Amniotic stem cell (primary cell): ENCODE results near the gene CYP4F12.

Experiments used
- DNase-seq: peaks from one replicate; lab custom pipeline; 2025; lab: John Stamatoyannopoulos, UW

The CYP4F12 gene, protein sequence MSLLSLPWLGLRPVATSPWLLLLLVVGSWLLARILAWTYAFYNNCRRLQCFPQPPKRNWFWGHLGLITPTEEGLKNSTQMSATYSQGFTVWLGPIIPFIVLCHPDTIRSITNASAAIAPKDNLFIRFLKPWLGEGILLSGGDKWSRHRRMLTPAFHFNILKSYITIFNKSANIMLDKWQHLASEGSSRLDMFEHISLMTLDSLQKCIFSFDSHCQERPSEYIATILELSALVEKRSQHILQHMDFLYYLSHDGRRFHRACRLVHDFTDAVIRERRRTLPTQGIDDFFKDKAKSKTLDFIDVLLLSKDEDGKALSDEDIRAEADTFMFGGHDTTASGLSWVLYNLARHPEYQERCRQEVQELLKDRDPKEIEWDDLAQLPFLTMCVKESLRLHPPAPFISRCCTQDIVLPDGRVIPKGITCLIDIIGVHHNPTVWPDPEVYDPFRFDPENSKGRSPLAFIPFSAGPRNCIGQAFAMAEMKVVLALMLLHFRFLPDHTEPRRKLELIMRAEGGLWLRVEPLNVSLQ

DNA sequence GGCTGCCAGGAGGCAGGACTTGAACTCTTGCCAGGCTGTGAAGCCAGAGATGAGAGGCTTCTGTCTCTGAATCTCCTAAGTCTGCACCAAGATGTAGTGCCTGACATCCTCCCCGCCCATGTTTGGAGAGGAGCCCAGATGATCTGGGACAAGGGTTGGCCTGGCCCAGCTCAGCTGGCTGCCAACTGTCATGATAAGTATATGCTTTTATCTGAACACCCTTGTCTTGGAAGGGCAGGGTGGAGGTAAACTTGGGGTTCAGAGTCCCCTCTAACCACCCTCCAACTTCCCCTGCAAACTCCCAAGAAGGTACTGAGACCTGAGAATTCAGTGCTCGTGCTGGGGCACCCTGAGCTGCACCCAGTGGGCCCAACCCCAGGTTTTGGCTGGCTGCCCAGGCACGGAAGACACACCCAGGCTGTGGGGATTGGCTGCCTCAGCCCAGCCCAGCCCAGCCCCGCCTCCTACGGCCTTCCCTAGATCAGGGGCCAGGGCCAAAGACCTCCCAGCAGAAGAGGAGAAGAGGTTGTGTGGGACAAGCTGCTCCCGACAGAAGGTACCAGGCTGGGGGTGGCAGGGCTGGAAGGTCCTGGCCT lies at the start of gene CYP4F12:
Gene CYP4F12, plus strand, starts transcription at position 508 of the 596 bp plus-strand sequence. CDS start 443 bp downstream, outside the sequence.
- DNase-seq, result no peak

DNA sequence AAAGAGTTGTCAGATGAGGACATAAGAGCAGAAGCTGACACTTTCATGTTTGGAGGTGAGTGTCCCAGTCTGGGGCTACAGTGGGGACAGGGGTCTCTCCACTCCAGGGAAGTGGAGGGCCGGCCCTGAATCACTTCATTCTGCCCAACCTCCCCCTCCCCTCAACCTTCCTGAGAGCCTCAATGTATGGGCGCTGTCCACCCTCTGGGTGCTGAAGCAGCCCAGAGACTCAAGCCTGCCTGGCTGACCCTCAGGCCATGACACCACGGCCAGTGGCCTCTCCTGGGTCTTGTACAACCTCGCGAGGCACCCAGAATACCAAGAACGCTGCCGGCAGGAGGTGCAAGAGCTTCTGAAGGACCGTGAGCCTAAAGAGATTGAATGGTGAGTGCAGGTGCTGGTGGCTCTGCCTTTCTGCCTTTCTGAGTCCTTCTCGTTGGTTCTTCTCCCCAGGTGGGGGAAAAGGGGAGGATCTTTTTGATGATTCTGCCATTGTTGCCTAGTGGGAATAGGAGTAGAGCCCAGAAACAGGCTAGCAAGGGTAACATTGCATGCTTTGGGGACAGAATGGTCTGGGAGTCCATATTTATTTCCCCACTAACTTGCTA lies 49.1 kb upstream of the CYP4F12 start:
- DNase-seq, result no peak

DNA sequence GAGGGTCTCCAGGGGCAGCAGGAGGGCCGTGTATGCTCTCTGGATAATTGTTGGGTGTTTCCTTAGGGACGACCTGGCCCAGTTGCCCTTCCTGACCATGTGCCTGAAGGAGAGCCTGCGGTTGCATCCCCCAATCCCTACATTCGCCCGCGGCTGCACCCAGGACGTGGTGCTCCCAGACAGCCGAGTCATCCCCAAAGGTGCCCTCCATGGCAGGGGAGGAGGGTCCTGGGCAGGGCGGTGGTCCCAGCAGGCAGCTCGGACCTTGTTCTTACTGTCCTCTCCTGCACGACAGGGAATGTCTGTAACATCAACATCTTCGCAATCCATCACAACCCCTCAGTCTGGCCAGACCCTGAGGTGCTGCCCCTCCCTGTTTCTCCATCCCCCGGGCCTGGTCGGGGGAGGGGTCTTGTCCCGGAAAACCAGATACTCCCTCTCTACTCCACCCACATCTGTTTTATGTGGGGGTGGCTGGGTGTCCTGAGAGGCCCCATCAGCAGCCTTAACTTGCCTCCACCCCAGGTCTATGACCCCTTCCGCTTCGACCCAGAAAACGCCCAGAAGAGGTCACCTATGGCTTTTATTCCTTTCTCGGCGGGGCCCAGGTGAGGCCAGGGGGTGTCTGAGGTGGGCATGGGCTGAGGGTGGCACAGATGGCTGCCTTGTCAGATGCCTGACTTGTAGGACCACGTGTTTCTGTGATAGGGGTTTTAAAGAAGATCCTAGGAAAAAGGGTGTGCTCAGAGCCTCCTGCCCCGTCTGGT lies 44.5 kb upstream of the CYP4F12 start:
- no peak for DNase-seq

DNA sequence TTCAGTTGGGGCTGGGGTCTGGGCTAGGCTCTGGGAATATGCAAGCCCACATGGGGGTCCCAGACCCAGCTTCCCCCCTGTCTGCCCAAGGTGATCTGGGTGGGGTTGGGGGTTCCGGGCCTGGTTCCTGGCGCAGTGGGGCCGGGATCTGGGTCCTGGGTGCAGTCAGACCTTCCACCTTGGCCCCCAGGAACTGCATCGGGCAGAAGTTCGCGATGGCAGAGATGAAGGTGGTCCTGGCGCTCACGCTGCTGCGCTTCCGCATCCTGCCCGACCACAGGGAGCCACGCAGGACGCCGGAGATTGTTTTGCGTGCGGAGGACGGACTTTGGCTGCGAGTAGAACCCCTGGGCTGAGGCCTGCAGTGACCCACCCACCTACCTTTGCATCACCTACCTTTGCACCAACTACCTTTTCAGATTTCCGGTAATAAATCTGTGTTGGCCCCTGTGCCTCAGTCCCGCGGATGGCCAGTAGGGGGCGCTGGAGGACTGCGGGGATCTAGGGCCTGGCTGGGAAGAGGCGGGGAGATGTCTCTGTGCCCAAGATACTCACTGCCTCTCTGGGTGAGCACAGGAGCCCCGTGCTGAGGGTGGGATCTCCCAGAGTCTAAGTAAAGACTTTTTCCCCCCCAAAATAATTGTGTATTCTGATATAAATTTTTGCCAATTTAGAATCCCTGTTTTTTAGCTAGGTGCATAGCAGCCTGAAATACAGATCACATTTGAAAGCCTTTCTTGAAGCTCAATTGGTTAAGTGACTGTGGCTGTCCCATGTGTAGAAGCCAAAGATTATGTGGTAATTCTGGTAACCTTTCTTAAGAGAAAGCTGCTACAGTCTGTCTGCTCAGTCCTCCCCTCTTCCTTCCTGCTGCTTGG lies 43.6 kb upstream of the CYP4F12 start:
- DNase-seq, result no peak

DNA sequence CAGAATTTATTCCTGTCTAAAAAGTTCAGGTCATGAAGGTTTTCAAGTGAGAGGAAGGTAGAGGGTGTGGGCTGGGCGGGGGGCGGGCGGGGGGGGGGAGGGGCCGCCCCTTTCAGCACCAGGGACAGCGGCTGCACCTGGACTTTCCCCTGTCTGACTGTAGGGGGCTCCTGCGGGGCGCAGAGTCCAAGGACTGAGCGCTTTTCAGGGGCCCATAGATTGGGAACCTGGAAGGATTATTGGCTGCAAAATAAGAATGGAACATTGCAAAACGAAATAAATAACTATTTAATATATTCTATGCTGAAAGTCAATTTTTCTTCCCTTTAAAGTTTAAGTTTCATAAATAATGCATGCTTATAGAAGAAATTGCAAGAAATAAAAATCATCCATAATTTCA lies 41.1 kb upstream of the CYP4F12 start:
- no peak for DNase-seq

DNA sequence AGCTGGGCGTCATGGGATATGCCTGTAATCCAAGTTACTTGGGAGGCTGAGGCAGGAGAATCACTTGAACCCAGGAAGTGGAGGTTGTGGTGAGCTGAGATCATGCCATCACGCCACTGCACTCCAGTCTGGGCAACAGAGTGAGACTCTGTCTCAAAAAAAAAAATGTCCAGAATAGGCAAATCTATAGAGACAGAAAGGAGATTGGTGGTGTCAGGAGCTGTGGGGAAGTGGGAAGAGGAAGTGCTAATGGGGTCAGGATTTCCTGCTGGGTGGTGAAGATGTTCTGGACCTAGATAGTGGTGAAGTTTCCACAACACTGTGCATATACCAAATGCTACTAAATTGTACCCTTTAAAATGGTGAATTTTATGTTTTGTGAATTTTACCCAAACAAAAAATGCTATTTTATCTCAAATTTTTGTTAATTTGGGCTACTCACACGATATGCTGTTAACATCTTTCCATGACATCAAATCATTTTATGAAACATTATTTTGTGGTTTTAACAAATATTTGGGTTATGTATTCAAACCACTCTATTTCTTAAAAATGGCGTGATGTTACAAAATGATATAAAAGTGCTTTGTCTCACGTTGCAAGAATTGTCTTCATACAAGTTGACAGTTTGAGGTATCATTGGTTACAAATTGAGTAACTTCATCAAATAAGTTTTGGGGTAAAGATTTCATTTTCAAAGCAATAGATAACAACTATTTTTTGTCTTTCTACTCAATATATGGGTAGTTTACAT lies 39.6 kb upstream of the CYP4F12 start:
- no peak for DNase-seq

DNA sequence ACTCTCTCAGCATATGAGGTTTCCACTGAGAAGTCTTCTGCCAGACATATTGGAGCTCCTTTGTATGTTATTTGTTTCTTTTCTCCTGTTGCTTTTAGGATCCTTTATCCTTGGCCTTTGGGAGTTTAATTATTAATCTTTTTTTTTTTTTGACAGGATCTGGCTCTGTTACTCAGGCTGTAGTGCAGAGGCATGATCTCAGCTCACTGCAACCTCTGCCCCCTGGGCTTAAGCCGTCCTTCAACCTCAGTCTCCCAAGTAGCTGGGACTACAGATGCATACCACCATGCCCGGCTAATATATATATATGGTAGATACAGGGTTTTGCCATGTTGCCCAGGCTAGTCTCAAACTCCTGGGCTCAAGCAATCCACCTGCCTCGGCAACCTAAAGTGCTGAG lies 38.8 kb upstream of the CYP4F12 start:
- no peak for DNase-seq

DNA sequence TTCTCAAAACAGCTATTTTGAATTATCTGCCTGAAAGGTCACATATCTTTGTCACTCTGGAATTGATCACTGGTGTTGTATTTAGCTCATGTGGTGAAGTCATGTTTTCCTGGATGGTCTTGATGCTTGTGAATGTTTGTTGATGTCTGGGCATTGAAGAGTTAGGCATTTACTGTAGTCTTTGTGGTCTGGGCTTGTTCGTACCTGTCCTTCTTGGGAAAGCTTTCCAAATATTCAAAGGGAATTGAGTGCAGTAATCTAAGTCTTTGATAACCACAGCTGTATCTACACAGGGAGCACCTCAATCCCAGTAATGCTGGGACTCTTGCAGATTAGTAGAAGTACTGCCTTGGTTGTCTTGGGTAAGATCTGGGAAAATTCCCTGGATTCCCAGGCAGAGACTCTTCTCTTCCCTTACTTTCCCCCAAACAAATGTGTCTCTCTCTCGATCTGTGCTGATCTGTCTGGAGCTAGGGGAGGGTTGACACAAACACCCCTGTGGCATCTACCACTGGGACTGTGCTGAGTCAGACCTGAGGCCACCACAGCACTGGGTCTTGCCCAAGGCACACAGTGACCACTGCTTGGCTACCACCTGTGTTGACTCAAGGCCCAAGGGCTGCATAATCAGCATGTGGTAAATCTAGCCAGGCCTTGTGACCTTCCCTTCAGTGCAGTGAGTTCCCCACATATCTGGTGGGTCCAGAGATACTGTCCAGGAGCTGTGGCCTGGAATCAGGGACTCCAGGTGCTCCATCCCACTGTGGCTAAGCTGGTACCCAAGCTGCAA lies 37.7 kb upstream of the CYP4F12 start:
- no peak for DNase-seq

DNA sequence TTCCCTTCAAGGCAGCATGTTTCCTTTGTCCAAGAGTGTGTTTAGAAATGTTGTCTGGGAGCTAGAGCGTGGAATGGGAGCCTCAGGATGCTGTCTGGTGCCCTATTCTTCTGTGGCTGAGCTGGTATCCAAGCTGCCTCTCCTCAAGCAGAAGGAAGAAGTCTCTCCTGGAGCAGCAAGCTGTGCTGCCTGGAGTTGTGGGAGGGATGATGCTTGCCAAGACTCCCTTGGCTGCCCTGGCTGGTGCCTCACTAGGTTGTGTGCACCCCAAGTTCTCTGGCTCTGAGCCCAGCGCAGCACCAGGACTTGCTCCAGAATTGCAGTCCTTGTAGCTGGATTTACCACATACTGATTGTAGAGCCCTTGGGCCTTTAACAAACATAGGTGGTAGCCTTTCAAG lies 36.9 kb upstream of the CYP4F12 start:
- no peak for DNase-seq

DNA sequence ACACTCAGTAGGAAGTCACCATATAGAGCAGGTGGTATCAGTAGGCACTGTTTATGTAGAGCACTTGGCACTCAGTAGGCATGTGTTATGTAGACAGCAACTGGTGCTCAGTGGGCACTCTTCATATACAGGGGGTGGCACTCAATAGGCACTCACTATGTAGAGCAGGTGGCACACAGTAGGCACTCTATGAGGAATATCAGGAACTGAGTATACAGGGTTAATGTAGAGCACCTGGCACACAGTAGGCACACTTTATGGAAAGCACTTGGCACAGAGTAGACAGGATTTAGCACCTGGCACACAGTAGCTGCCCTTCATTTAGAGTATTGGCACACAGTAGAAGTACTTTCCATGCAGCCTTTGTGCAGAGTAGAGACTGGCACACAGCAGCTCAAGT lies 33.3 kb upstream of the CYP4F12 start:
- no peak for DNase-seq

DNA sequence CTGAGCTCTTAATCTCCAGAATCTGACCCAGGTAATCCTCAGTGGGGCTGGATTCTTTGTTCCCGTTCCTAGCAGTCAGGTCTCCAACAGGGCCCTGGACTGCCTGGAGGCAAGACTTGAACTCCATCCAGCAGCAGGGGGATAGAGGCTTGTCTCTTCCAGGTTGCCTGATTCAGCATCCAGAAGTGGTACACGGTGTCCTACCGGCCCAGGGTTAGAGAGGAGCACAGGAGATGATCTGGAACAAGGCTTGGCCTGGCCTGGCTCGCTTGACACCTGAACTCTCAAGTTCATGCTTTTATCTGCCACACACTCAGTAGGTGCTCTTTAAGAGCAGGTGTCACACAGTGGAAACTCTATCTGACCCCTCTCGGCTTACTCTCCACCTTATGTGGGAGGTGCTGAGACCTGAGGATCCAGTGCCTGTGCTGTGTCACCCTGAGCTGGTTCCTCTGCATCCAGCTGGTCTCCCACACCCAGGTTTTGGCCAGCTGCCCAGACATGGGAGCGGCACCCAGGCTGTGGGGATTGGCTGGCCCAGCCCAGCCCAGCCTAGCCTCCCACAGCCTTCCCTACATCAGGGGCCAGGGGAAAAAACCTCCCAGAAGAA lies 32.5 kb upstream of the CYP4F12 start, which contains the start of gene CYP4F3:
Gene CYP4F3, plus strand, starts transcription at position 604 of the 610 bp plus-strand sequence. CDS start 519 bp downstream, outside the sequence.
- DNase-seq, result no peak

DNA sequence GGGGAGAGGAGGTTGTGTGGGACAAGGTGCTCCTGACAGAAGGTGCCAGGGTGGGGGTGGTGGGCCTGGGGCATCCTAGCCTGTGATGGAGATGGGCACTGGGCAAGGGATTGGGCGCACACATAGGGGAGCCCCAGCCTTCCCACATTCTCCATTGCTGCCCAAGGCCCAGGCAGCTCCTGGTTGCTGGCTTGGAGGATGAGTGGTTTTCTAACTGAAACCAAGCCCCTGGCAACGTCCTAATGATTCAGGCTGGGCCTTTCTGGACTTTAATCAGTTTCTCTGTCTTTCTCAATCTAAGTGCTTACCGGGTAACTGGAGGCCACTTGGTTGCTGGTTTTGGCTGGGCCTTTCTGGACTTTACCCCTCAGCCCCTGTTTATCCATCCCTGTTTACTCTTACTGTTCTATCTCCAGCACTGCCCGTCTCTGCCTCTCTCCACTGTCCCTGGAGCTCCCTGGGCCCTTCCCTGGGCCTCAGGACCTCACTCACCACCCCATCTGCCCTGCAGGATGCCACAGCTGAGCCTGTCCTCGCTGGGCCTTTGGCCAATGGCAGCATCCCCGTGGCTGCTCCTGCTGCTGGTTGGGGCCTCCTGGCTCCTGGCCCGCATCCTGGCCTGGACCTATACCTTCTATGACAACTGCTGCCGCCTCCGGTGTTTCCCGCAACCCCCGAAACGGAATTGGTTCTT lies 31.8 kb upstream of the CYP4F12 start:
- no peak for DNase-seq

DNA sequence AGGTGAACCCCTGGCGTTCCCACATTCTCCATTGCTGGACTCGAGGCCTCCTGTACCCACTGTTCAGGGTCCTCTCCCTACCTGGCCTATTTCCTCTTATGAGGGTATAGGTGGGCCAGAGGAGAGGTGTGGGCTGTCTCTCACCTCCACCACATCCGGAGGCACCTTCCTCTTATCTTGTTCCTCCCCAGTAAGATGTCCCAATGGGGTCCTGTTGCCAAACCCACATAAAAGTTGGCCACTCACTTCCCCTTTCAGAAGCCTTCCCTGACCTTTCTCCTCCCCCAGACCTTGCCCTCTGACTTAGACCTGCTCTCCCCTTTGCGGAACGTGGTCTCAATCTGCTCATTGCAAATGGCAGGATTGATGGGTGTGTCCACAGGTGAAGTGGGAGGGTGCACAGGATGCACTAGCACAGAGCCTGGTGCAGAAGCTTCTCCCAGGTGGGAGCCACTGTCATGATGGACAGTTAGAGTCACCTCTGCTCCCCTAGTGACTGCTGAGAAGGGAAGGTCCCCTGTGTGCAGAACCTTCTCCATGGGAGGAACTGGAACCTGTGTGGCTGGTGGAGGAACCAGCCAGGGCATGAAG lies 30.9 kb upstream of the CYP4F12 start:
- no peak for DNase-seq

DNA sequence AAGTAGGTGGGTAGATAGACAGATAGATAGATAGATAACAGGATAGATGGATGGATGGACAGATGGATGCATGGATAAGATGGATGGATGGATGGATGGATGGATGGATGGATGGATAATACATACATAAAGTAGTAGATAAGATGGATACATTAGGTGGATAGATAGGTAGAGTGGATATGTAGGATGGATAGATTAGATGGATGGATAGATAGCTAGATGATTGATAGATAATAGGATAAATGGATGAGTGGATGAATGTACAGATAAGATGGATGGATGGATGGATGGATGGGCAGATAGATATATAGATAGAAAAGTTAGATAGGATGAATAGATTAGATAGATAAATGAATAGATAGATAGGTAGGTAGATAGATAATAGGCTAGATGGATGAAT lies 30.1 kb upstream of the CYP4F12 start:
- no peak for DNase-seq

DNA sequence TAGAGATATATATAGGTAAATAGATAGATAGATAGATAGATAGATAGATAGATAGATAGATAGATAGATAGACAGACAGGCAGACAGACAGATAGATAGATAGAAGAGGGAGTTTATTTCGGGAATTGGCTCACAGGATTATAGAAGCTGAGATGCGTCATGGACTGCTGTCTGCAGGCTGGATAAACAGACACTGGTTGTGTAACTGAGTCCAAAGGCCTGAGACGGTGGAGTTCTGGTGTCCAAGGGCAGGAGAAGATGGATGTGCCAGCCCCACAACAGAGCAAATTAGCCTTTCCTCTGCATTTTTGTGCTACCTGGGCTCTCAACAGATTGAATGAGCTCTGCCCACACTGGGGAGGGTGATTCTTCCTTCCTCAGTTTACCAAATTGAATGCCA lies 29.5 kb upstream of the CYP4F12 start:
- no peak for DNase-seq

DNA sequence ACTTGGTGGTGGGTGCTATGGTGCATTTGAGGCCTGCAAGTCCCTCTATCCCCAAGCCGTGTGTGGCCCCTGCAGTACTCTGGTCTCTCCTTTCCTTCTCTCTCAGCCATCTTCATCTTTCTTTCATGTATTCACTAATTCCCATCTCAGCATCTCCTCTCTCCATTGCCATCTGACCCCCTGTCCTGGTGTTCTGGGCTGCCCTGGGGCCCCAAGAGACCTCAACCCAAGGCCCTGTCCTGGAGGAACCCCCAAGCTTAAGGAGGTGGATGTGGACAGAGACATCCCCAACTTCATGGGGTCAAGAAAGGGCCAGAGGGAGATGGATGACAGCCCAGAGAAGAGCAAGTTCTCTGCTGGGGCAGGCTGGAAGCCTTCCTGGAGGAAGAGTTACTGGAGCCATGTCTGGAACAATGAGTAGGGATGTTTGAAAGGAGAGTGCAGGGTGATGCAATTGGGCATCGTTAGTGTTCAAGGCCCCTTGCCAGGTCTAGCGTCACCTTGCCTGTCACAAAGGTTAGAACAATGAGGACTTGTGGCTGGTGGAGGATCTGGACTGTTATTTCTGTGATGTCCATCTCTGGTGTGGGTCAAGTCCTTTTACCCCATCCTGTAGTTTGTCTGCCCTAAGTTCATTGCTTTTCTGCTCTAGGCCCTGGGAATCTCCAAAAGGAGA lies 28.7 kb upstream of the CYP4F12 start:
- DNase-seq, result no peak

DNA sequence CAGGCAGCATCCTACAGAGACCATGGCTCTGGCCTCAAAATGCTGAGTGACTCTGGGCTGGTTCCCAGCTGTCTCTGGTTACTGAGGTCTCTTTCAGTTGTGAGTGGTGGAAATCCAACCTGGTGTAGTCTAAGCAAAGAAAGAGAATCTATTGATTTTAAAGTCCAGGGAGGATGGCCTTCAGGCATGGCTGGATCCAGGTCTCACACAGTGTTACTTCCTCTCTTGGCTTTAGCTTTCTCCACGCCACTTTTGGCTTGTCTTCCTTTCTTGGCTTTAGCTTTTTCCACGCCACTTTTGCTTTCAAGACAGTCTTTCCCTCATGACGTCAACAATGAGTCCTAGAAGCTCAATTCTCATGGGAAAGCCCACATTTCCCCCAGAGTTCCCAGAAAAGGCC lies 28.1 kb upstream of the CYP4F12 start:
- DNase-seq, result no peak

DNA sequence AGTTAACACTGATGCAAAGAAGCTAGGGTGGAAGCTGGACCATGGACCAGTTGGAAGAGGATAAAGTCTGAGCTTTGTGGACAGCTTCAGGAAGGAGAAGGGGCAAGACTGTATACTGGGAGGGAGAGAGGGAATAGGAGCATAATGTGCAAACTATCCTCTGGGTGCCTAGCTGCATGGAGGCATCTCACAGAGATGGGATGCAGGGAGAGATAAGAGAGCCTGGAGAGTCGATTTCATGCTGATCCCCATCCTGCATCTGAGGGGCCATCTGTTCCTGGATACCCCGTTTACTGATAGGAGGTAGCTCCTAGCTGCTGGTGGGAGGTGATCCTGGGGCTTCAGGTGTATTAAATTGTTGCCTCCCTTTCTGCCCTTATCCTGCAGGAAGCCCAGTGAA lies 23.4 kb upstream of the CYP4F12 start:
- DNase-seq, result no peak
